ENCODE data around the gene B4GAT1.

GRCh38 chr11:66368484-66368883 lies 21.1 kb upstream of the B4GAT1 start:
- no peak for TF ChIP-seq CTCF (conservative IDR thresholded peaks at IDR 0.05; ENCODE audit: low read depth, low read length)
- TF ChIP-seq POLR2A (IDR thresholded peaks at IDR 0.05; ENCODE audit: low read depth, low read length), result no peak
- TF ChIP-seq SMC3 (IDR thresholded peaks at IDR 0.05; ENCODE audit: low read depth, low read length), result no peak
- TF ChIP-seq MAFK (IDR thresholded peaks at IDR 0.05; ENCODE audit: low read depth, low read length), result no peak
- TF ChIP-seq BHLHE40 (IDR thresholded peaks at IDR 0.05; ENCODE audit: low read depth, low read length), result no peak
- no peak for TF ChIP-seq MXI1 (IDR thresholded peaks at IDR 0.05; ENCODE audit: borderline replicate concordance, low read depth, low read length)
